HL-60/S4 treated with retinoic acid at 250 ng/mL for 4 days and 3 days (cell line): ENCODE measurements around the gene FAM187B.
"Not testable (repeated sequence)": the region's sequence is repeated elsewhere in the genome, so short reads cannot be mapped to it uniquely, and the experiment has no call there.

Experiments used
- in situ Hi-C: fragments of 300-500 bp; cut with MboI; formaldehyde crosslinking; loops from 2 replicates; pipeline ENCODE4 v1.7.0; 2022; ENCODE audit warnings: low sequenced_read_pairs

FAM187B gene

GRCh38 chr19:35213663-35214632 is 14.6 kb downstream of the FAM187B start:
- in situ Hi-C loops, result no loop called here

GRCh38 chr19:35212241-35212640 is 16.3 kb downstream of the FAM187B start:
- in situ Hi-C loops, result no loop called here

GRCh38 chr19:35211545-35212230 is 16.9 kb downstream of the FAM187B start:
- in situ Hi-C loops, result no loop called here

GRCh38 chr19:35209646-35210045 is 18.9 kb downstream of the FAM187B start:
- in situ Hi-C loops, result no loop called here

GRCh38 chr19:35208121-35208520 is 20.4 kb downstream of the FAM187B start:
- in situ Hi-C loops, result no loop called here

- in situ Hi-C loops, result no loop called here
Measured at GRCh38 chr19:35207391-35207871, 21.1 kb downstream of the FAM187B start.

- in situ Hi-C loops, result no loop called here
Measured at GRCh38 chr19:35206855-35207254, 21.7 kb downstream of the FAM187B start.

GRCh38 chr19:35206379-35206778 is 22.2 kb downstream of the FAM187B start:
- in situ Hi-C loops, result no loop called here

GRCh38 chr19:35205733-35206323 is 22.7 kb downstream of the FAM187B start:
- in situ Hi-C loops, result no loop called here

GRCh38 chr19:35204799-35205732 is 23.5 kb downstream of the FAM187B start:
- in situ Hi-C loops, result no loop called here

- in situ Hi-C loops, result no loop called here
Measured at GRCh38 chr19:35202722-35203688, 25.5 kb downstream of the FAM187B start.

- in situ Hi-C loops, result no loop called here
Measured at GRCh38 chr19:35199481-35199880, 29.1 kb downstream of the FAM187B start.

- in situ Hi-C loops, result not testable (repeated sequence)
Measured at GRCh38 chr19:35196861-35197260, 31.7 kb downstream of the FAM187B start.

GRCh38 chr19:35195830-35196229 is 32.7 kb downstream of the FAM187B start:
- in situ Hi-C loops, result no loop called here

GRCh38 chr19:35194012-35194984 is 34.2 kb downstream of the FAM187B start:
- in situ Hi-C loops, result no loop called here

GRCh38 chr19:35184884-35185283 is 43.7 kb downstream of the FAM187B start:
- in situ Hi-C loops, result no loop called here

GRCh38 chr19:35184267-35184666 is 44.3 kb downstream of the FAM187B start:
- in situ Hi-C loops, result no loop called here

- in situ Hi-C loops, result no loop called here
Measured at GRCh38 chr19:35181387-35181786, 47.2 kb downstream of the FAM187B start.
